CD14-positive monocyte (primary cell): ENCODE measurements around the gene PDE7B. TPM values are rescaled to one million over a fixed set of nuclear protein-coding genes. Genes with fewer than 3 reads are reported as not detected.

Source experiments
- DNase-seq, 3 donors: peaks; one replicate each; pipeline ENCODE4 v3.0.0-alpha.2; 2011 to 2022
- H2AFZ ChIP-seq: 2 replicates; pipeline ENCODE4 v1.6.0; 2012; ENCODE audit warnings: mild to moderate bottlenecking, low read depth, low read length, inconsistent platforms; ENCODE audit not compliant: insufficient read depth, poor library complexity, severe bottlenecking
- H3K27ac ChIP-seq, 2 donors: 1 replicate in 1 of 2; 2 replicates in 1 of 2; pipeline ENCODE4 v1.5.1; 2012 to 2013; ENCODE audit warnings: low read length in 2 of 2, control low read depth in 1 of 2, inconsistent platforms in 1 of 2, low read depth in 1 of 2, mild to moderate bottlenecking in 1 of 2
- H3K27me3 ChIP-seq, 2 donors: one replicate each; pipeline versions ENCODE4 v1.6.0 to v1.6.1; 2011 to 2013; ENCODE audit warnings: low read length in 2 of 2; ENCODE audit not compliant: control insufficient read depth in 2 of 2, insufficient read depth in 2 of 2
- H3K36me3 ChIP-seq, 2 donors: replicated peaks in 1 of 2; 1 replicate in 1 of 2; 2 replicates in 1 of 2; pipeline versions ENCODE4 v1.5.1 to v1.6.1; 2012 to 2013; ENCODE audit warnings: low read length in 2 of 2, control low read depth in 1 of 2, inconsistent platforms in 1 of 2, mild to moderate bottlenecking in 1 of 2; ENCODE audit not compliant: insufficient read depth in 2 of 2, control insufficient read depth in 1 of 2
- H3K4me1 ChIP-seq, 2 donors: 1 replicate in 1 of 2; 2 replicates in 1 of 2; pipeline versions ENCODE4 v1.5.1 to v1.6.1; 2012 to 2013; ENCODE audit warnings: low read length in 2 of 2, control low read depth in 1 of 2, inconsistent platforms in 1 of 2, mild to moderate bottlenecking in 1 of 2, moderate library complexity in 1 of 2; ENCODE audit not compliant: insufficient read depth in 2 of 2, control insufficient read depth in 1 of 2
- H3K4me2 ChIP-seq: replicated peaks from 2 replicates; pipeline ENCODE3; 2012; ENCODE audit warnings: low read length, moderate library complexity, mild to moderate bottlenecking; ENCODE audit not compliant: poor library complexity, severe bottlenecking; ENCODE audit errors: extremely low read depth
- H3K4me3 ChIP-seq, 3 experiments: fragments of 200-600 bp in 1 of 3; sonication (generic) in 1 of 3; replicated peaks in 1 of 3; 1 replicate in 2 of 3; 2 replicates in 1 of 3; pipeline ENCODE4 v1.5.1; 2011 to 2013; ENCODE audit warnings: low read length in 3 of 3, mild to moderate bottlenecking in 3 of 3, control low read depth in 2 of 3, low read depth in 2 of 3, inconsistent platforms in 1 of 3, moderate library complexity in 1 of 3
- H3K79me2 ChIP-seq: 2 replicates; pipeline ENCODE4 v1.6.0; 2012; ENCODE audit warnings: mild to moderate bottlenecking, control low read depth, inconsistent platforms, low read length, moderate library complexity; ENCODE audit not compliant: insufficient read depth
- H3K9ac ChIP-seq: 2 replicates; pipeline ENCODE4 v1.6.0; 2017; ENCODE audit warnings: low read length, mild to moderate bottlenecking; ENCODE audit not compliant: insufficient read depth, poor library complexity, severe bottlenecking
- H3K9me3 ChIP-seq, 2 donors: replicated peaks in 1 of 2; 1 replicate in 1 of 2; 2 replicates in 1 of 2; pipeline versions ENCODE4 v1.5.1 to v1.6.1; 2012 to 2013; ENCODE audit warnings: low read length in 2 of 2, control low read depth in 1 of 2; ENCODE audit not compliant: control insufficient read depth in 1 of 2, insufficient read depth in 1 of 2
- H4K20me1 ChIP-seq: 2 replicates; pipeline ENCODE4 v1.6.0; 2012; ENCODE audit warnings: mild to moderate bottlenecking, low read length, control low read depth, moderate library complexity; ENCODE audit not compliant: insufficient read depth
- H3K27ac Mint-ChIP-seq, 7 donors: one replicate each; pipeline ENCODE4 v1.8.0; 2020; ENCODE audit warnings: mild to moderate bottlenecking in 7 of 7, mixed read lengths in 7 of 7, moderate library complexity in 6 of 7, inconsistent platforms in 2 of 7
- H3K27me3 Mint-ChIP-seq, 3 donors: one replicate each; pipeline ENCODE4 v1.8.0; 2021 to 2022; ENCODE audit warnings: low read depth in 3 of 3, mild to moderate bottlenecking in 3 of 3, mixed read lengths in 3 of 3, moderate library complexity in 3 of 3, inconsistent platforms in 1 of 3
- H3K36me3 Mint-ChIP-seq, 2 donors: one replicate each; pipeline ENCODE4 v1.8.0; 2020; ENCODE audit warnings: mixed read lengths in 2 of 2, inconsistent platforms in 1 of 2, mild to moderate bottlenecking in 1 of 2
- H3K4me1 Mint-ChIP-seq: one replicate; pipeline ENCODE4 v1.8.0; 2020; ENCODE audit warnings: mild to moderate bottlenecking, mixed read lengths
- H3K4me3 Mint-ChIP-seq, 2 donors: one replicate each; pipeline ENCODE4 v1.8.0; 2020; ENCODE audit warnings: mild to moderate bottlenecking in 2 of 2, mixed read lengths in 2 of 2, moderate library complexity in 1 of 2
- H3K9me3 Mint-ChIP-seq, 7 donors: one replicate each; pipeline ENCODE4 v1.8.0; 2020 to 2022; ENCODE audit warnings: mixed read lengths in 7 of 7, mild to moderate bottlenecking in 6 of 7, moderate library complexity in 6 of 7, inconsistent platforms in 2 of 7
- CTCF ChIP-seq: fragments of 200-600 bp; IDR thresholded peaks from one replicate; pipeline ENCODE4 v1.8.0; 2022; ENCODE audit warnings: antibody characterized with exemption, mild to moderate bottlenecking
- WGBS: methylation state at CpG from one replicate; pipeline ENCODE4 v1.1.5; 2013; ENCODE audit warnings: missing lambda C conversion rate; ENCODE audit not compliant: insufficient coverage; 5-methylcytosine and 5-hydroxymethylcytosine counted together
- intact Hi-C, 2 donors: fragments of 100-400 bp; cut with micrococcal nuclease; formaldehyde crosslinking; loops; one replicate each; pipeline versions ENCODE4 v1.15.0 to v1.15.1; 2023
- polyA plus RNA-seq, 3 donors: library from polyadenylated mRNA; depleted of rRNA in 1 of 3; unstranded in 2 of 3; stranded (reverse) in 1 of 3; fragments of 300-500 nt in 2 of 3; fragments of >200 nt in 1 of 3; fragmentation: Illumina TruSeq in 2 of 3; gene quantifications; 1 replicate in 2 of 3; 2 replicates in 1 of 3; pipeline ENCODE4 v1.2.3, GENCODE V29; 2012 to 2021

PDE7B gene
- polyA plus RNA-seq, 3 donors: 0.37 to 1.1 (median 0.89) TPM

- intact Hi-C loops: no loop called here
- Histone ChIP-seq H3K4me3 (no peak overlapping the region), H3K79me2 (no peaks in the 10 kb centered on the region), H3K27me3 (no peaks in the 10 kb centered on the region), H3K4me2 (no peak overlapping the region), H3K4me1 (no peaks in the 10 kb centered on the region), H3K9me3 (no peaks in the 10 kb centered on the region), H3K36me3 (no peaks in the 10 kb centered on the region), H3K9ac (no peak overlapping the region), H3K27ac (no peak overlapping the region), H4K20me1 (no peaks in the 10 kb centered on the region), H2AFZ (no peak overlapping the region)
- peaks cover 6% of the 10 kb centered on the region for H3K4me1 Mint-ChIP-seq
- peak overlapping the region in 2 of 7 donors; percentile 23 to 60 for H3K27ac Mint-ChIP-seq
- WGBS: no CpG with 5 or more reads among the region's 3 CpGs
- peaks cover 0 to 3% (median 2%) of the 10 kb centered on the region in 3 donors for H3K27me3 Mint-ChIP-seq
- H3K4me3 Mint-ChIP-seq: no peak overlapping the region
- no peaks in the 10 kb centered on the region for H3K36me3 Mint-ChIP-seq
- DNase-seq: no peak
- H3K9me3 Mint-ChIP-seq: no peaks in the 10 kb centered on the region
- no peak for TF ChIP-seq CTCF
These were observed 170.8 kb downstream of the PDE7B start for GRCh38 chr6:136022224-136022874.

- Histone ChIP-seq H2AFZ (no peak overlapping the region), H3K9me3 (no peaks in the 10 kb centered on the region), H3K27me3 (no peaks in the 10 kb centered on the region), H3K9ac (no peak overlapping the region), H3K4me1 (no peaks in the 10 kb centered on the region), H3K4me3 (no peak overlapping the region), H3K36me3 (no peaks in the 10 kb centered on the region), H3K4me2 (no peak overlapping the region), H3K79me2 (no peaks in the 10 kb centered on the region), H3K27ac (no peak overlapping the region), H4K20me1 (no peaks in the 10 kb centered on the region)
- H3K27me3 Mint-ChIP-seq: peaks cover 0 to 2% (median 0%) of the 10 kb centered on the region in 3 donors
- H3K27ac Mint-ChIP-seq: no peak overlapping the region
- H3K4me3 Mint-ChIP-seq: no peak overlapping the region
- no peaks in the 10 kb centered on the region for H3K9me3 Mint-ChIP-seq
- H3K4me1 Mint-ChIP-seq: peaks cover 6% of the 10 kb centered on the region
- TF ChIP-seq CTCF: no peak
- no CpG with 5 or more reads among the region's 4 CpGs for WGBS
- DNase-seq: no peak
- H3K36me3 Mint-ChIP-seq: no peaks in the 10 kb centered on the region
- intact Hi-C loops: no loop called here
These were observed 173.2 kb downstream of the PDE7B start for GRCh38 chr6:136024711-136025110.
